Testis (tissue), 2 donors: ENCODE results near the gene LGALS13.

ENCODE experiments used
- CTCF ChIP-seq, 3 experiments: fragments of 450-650 bp in 2 of 3; fragments of 200-600 bp in 1 of 3; sonication (generic) in 1 of 3; IDR thresholded peaks; one replicate each; pipeline ENCODE4 v1.5.1; 2016 to 2019; ENCODE audit warnings: antibody characterized with exemption in 3 of 3, mild to moderate bottlenecking in 2 of 3, moderate library complexity in 1 of 3
- POLR2A ChIP-seq: fragments of 450-650 bp; IDR thresholded peaks from one replicate; pipeline ENCODE4 v1.6.1; 2017; ENCODE audit warnings: antibody characterized with exemption, mild to moderate bottlenecking, moderate library complexity

- TF ChIP-seq CTCF (IDR thresholded peaks at IDR 0.05) (no peak), POLR2A (no peak)
Measured at GRCh38 chr19:39647918-39648317, 45.6 kb downstream of the LGALS13 start.
